Astrocyte (in vitro differentiated cells and primary cell): ENCODE measurements around the gene LCE1F.

Source experiments
- CTCF ChIP-seq: IDR thresholded peaks from 2 replicates; pipeline ENCODE4 v1.5.1; 2011; ENCODE audit warnings: low read depth, mild to moderate bottlenecking, inconsistent platforms, low read length, moderate library complexity; ENCODE audit not compliant: insufficient read depth
- EZH2 ChIP-seq: IDR thresholded peaks from 2 replicates; pipeline ENCODE4 v1.6.1; 2012; ENCODE audit warnings: mild to moderate bottlenecking, low read length, inconsistent platforms; ENCODE audit not compliant: insufficient read depth

- TF ChIP-seq CTCF (no peak), EZH2 (no peak)
Measured at GRCh38 chr1:152796421-152796820, 21.5 kb downstream of the LCE1F start, which contains the start of gene LCE1D.
